Measurements from ENCODE around the gene ZDHHC11.
"Not testable (repeated sequence)": the region's sequence is repeated elsewhere in the genome, so short reads cannot be mapped to it uniquely, and the experiment has no call there.

ZDHHC11 gene

GRCh38 chr5:842402-843221 lies 8.2 kb downstream of the ZDHHC11 start:
- not testable (repeated sequence) for FAIRE-seq

DNA sequence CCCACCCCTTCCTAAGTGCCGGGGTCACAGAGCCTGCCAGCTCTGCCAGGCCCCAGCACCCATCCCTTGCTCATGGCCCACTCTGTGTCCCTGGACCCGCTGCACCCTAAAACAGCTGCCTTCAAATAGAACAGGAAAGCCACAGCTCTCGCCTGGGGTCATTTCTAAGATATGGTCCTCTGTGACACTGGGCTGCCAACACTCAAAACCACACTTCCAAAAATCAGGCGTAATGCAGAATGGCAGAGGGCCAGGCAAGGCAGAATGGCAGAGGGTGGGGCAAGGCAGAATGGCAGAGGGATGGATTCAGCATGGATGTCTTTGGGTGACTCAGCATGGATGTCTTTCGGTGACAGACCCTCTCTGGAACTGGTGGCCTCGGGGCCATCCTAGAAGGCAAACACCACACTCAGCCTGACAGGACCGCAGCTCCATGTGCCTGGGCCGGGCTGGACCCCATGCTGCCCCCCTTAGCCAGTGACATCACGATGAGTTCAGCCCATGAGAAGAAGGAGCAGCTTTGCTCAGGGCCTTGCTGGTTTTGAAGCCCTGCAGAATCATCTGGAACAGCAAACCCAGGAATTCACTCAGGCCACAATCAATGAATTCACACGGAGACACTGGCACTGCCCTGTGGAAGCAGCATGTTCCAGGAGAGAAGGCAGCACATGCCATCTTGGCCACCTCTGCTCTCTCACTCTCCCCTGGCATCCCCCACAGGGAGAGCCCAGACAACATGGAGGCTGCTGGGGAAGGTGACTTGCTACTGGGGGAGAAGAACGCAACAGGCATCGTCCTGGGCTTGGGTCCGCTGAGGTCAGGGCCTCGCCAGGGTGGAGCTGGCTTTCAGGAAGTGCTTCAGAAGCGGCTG lies 9.0 kb downstream of the ZDHHC11 start:
- FAIRE-seq = not testable (repeated sequence)

DNA sequence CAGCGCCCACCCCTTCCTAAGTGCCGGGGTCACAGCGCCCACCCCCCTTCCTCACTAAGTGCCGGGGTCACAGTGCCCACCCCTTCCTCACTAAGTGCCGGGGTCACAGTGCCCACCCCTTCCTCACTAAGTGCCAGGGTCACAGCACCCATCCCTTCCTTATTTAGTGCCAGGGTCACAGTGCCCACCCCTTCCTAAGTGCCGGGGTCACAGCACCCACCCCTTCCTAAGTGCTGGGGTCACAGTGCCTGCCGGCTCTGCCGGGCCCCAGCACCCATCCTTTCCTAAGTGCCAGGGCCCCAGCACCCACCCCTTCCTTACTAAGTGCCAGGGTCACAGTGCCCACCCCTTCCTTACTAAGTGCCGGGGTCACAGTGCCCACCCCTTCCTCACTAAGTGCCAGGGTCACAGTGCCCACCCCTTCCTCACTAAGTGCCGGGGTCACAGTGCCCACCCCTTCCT lies 9.8 kb downstream of the ZDHHC11 start:
- not testable (repeated sequence) for FAIRE-seq

DNA sequence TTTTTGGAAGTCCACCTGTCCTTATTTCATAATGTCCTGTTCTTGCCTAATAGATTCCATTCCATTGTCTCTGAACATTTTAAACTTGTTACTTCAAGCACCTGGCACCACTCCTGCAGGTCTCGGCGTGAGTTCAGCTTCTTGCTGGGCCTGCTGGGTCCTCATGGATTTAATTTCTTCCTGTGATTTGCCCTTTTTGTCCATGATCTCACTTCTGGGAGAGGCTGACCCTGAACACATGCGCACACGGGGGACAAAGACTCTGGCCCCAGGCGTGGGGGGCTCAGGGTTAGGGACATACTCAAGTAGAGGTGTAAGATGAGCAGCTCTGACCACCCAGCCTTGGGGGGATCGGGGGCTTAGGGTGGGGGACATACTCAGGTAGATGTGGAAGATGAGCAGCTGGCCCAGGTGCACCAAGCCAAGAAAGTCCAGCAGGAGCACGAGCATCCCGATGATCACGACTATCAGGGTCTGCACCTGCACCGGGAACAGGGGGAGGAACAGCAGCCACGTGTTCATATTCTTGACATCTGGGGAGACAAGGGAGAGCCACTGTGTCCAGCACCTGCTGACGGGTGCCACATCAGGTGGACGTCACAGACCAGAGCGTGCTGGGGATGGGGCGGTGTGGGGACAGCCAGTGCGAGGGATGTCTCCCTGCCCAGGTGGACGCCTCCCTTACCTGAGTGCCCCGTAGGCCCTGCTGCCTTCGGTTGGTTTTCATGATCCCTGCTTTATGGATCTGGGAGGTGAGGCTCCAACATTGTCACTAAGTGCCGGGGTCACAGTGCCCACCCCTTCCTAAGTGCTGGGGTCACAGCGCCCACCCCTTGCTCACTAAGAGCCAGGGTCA lies 10.4 kb downstream of the ZDHHC11 start:
- not testable (repeated sequence) for FAIRE-seq

DNA sequence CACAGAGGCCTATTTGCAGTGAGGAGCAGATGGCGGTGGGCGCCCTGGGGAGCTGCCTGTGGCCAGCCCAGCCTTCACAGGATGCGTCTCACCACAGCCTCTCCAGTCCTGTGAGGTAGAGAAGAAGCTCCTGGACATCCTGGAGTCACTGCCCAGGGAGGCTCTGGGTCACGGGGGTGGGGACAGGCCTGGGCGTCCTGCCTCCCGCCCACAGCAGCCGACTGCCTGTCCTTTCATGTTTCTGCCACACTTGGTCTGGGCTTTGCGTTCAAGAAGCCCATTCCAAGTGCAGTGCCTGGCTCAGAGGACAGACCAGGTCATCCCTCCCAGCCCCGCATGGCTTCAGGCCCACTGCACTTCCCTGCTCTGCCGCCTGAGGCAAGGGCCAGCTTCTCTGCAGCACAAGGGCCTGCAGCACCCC lies 12.3 kb downstream of the ZDHHC11 start:
- not testable (repeated sequence) for FAIRE-seq

DNA sequence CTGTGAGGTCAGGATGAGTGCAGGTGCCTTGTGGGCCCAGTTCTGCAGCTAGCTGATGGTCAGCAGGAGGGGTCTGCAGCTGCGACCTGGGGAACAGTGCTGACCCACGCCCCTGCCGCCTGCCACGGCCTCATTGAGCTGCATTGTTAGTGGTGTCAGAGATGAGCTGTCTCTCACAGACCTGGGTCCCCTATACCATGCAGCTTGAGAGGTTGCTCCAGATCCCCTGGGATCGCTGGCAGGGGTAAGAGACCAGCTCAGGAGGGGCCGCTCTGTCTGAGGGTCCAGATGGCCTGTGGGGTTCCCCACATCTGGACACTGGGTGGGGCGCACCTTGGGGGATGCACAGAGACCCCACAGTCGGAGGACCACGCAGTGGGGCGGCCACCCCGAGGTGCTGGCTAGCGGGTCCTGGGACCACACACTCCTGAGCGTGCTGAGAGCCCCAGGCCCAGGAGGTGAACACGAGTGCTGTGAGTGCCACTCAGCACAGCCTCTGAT lies 13.1 kb downstream of the ZDHHC11 start:
- not testable (repeated sequence) for FAIRE-seq

DNA sequence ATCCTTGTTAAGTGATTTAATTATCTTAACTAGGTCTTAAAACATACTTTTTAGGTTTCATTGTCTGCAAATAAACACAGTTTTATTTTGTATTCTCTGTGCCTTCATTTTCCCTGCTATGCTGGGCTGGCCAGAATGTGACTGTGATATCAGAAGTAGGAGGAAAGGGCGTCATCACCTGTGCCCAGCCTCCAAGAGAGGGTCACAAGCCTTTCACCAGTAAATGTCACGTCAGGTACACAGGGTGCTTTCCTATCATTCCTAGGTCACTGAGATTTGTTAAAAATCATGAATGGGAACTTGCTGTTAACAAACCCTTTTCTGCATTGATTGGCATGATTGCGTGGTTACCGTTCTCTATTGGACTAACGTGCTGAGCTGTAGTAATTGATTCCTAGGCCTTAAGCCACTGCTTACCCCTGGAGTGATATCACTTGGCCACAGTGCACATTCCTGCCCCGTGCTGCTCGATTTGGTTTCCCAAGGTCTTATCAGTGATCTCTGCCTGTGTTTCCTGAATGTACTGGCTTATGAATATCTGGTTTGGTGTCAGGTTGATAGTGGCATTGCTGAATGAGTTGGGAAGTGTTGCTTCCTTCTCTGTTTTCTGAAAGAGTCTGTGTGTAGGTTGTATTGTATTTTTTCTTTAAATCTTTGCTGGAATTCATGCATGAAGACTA lies 14.7 kb downstream of the ZDHHC11 start:
- FAIRE-seq = not testable (repeated sequence)

DNA sequence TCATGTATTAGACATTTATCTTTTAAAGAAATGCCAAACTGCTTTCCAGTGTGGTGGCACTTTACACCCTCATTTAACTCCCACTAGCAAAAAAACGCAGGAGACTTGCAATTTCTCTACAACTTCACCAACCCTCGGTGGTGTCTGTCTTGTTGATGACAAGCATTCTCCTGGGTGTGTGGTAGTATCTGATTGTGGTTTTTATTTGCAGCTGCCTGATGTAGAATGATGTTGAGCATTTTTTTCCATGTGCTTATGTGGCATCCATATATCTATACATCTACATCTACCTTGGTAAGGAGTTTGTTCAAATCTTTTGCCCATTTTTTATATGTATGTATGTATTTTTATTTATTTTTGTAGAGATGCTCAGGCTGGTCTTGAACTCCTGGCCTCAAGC lies 16.8 kb downstream of the ZDHHC11 start:
- FAIRE-seq = not testable (repeated sequence)

- not testable (repeated sequence) for FAIRE-seq
Measured at GRCh38 chr5:828194-828593, 22.6 kb downstream of the ZDHHC11 start.

GRCh38 chr5:825544-825943 lies 25.2 kb downstream of the ZDHHC11 start:
- not testable (repeated sequence) for FAIRE-seq

- FAIRE-seq = no peak
Measured at GRCh38 chr5:821504-821903, 29.3 kb downstream of the ZDHHC11 start.

DNA sequence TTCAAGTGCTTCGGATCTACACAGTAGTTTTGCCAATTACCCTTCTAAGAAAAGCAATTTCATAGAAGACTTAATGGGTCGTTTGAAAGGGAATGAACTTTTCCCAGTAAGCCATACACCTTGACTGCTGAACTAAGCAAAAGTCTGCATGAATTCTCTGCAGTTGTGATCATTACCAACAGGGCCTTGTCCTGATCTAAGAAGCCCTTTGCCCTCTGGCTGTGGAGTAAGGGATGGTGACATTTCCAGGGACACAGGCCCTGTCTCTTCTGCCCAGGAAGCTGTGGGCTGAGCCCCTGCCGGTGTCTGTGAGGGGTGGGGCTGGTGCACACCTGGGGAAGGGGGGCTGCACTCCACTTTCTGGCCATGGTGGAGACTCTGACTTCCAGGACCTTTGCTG lies 30.5 kb downstream of the ZDHHC11 start:
- FAIRE-seq = no peak

- FAIRE-seq = no peak
Measured at GRCh38 chr5:819078-819477, 31.7 kb downstream of the ZDHHC11 start.

GRCh38 chr5:816176-816575 lies 34.6 kb downstream of the ZDHHC11 start:
- FAIRE-seq = no peak

- FAIRE-seq = no peak
Measured at GRCh38 chr5:815449-815848, 35.3 kb downstream of the ZDHHC11 start.

DNA sequence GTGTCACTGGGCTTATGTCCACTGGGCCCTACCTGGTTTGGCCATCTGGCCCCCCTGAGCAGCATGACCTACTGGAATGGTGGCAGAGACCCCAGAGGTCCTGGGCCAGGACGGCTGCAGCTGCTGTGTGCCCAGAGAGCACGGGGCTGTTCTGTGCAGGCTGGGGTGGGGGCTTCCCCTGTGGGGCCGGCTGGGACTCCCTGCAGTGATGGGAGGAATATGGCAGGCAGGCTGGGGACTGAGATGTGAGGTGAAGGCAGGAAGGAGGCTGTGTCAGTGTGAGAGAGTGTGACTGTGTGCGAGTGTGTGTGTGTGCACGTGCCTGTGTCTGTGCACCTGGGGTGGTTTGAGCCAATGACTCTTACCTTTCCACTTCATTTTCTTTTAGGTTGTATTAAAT lies 37.2 kb downstream of the ZDHHC11 start:
- not testable (repeated sequence) for FAIRE-seq

- FAIRE-seq = not testable (repeated sequence)
Measured at GRCh38 chr5:811384-811783, 39.4 kb downstream of the ZDHHC11 start.

DNA sequence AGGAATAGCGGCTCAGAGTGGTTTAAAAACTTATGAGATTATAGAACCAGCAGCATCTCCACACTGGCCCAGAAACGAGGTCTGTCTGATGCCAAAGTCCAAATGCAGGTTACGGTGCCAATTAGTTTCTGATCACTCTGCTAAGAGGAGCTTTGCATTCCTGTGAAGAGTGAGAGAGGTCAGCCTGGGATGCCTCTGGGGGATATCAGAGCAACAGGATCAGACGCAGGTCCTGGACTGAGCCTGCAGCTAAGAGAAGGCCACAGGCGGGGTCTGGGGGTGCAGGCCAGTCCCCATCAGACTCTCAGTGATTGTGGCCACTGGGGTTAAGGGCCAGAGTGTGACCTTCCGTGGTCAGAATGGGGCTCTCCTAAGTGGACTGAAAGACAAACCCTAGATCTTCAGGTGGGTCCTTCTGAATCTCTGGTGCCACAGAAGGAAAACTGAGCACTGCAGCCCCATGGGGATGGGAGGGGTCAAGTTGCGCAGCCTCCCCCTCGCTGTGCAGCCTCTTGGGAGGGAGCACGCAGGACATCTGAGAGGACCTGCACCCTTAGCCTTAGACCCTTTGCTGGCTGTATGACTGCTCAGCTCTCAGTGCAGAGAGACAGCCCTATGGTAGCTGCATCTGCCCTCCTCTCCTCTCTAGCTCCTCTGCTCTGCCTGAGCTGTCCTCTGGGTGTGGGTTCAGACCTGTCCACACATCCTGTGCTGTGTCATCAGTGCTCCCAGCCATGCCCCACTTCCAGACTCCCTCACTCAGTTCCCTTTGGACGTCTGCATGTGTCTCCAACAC lies 42.9 kb downstream of the ZDHHC11 start:
- FAIRE-seq = not testable (repeated sequence)

DNA sequence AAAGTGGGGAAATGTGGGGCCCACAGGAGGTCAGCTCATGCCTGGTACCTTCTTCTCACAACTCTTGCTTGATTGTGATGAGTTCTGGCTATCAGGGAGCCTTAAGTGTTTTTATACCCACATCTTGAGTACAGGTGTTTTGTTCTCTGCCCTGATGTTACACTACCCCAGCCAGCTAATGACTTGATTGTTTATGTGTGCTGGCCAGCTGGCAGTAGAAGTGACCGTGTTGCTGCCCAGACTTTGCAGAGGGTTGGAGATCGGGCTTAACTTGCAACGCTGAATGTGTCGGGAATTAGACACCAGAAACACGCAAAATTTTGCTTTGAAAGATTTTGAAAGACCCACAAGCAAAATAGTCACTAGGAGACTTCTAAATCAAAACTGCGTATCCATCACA lies 49.3 kb downstream of the ZDHHC11 start:
- FAIRE-seq = no peak

- FAIRE-seq = not testable (repeated sequence)
Measured at GRCh38 chr5:801055-801454, 49.7 kb downstream of the ZDHHC11 start.

Measured in A204.1 (cell line).